AG10803 (cell line): ENCODE data around the gene TTC7B.

ENCODE experiments used
- DNase-seq: peaks from one replicate; pipeline ENCODE4 v3.0.0; 2010; ENCODE audit warnings: low read depth
- H3K4me3 ChIP-seq: 2 replicates; pipeline ENCODE4 v1.5.1; 2011; ENCODE audit warnings: mild to moderate bottlenecking, low read length, control low read depth
- CTCF ChIP-seq: conservative IDR thresholded peaks from 2 replicates; pipeline ENCODE4 v1.5.1; 2011; ENCODE audit warnings: mild to moderate bottlenecking, low read length, control low read depth, inconsistent platforms

TTC7B gene

GRCh38 chr14:90489306-90489705 lies 326.9 kb downstream of the TTC7B start:
- no peak overlapping the region for H3K4me3 ChIP-seq
- DNase-seq: no peak
- no peak for TF ChIP-seq CTCF

- no peak for DNase-seq
- no peak overlapping the region for H3K4me3 ChIP-seq
Measured at GRCh38 chr14:90488256-90488655, 328.0 kb downstream of the TTC7B start.

GRCh38 chr14:90487462-90487861 lies 328.8 kb downstream of the TTC7B start:
- TF ChIP-seq CTCF: no peak
- H3K4me3 ChIP-seq: no peak overlapping the region
- no peak for DNase-seq

More at GRCh38 chr14:90488256-90488655, 328.0 kb downstream of the TTC7B start:
- TF ChIP-seq CTCF: no peak

DNA sequence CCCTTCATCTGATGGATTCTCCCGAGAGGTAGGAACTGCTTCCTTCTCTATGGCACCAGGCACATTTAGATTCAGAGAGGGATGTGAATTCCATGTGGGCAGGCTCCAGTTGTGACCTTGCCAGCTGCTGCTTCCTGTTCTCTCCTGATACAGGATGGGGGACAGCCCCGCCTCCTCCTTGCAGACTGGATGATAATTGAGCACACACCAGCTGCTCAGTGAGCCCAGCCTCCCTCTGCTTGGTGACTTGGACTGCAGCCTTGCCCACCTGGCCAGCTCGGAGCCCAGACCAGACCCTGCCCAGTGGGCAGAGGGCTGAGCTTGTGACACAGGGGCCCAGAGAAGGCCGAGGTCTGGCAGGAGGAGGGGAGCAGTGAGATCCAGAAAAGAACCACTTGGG lies 329.2 kb downstream of the TTC7B start:
- no peak for TF ChIP-seq CTCF

DNA sequence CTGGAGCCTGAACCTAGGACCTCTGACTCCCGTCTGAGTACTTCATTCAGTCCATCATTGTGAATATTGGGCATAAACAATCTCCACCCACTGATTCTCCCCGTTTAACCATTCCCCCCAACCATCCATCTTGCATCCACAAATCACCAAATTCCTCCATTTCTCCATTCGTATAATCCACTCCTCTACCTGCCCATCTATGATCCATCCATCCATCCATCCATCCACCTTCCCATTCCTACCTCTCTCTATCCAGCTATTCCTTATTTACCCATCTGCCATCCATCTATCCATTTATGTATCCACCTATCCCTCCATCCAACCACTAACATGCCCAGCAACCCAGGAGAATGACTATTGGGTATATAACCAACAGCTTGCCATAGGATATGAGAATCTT lies 331.9 kb downstream of the TTC7B start:
- no peak for TF ChIP-seq CTCF
- H3K4me3 ChIP-seq: no peak overlapping the region
- no peak for DNase-seq

More for the DNA sequence above, 329.2 kb downstream of the TTC7B start:
- peak; percentile 5 for DNase-seq
- no peak overlapping the region for H3K4me3 ChIP-seq

GRCh38 chr14:90483571-90483974 lies 332.7 kb downstream of the TTC7B start:
- TF ChIP-seq CTCF: no peak
- no peak for DNase-seq
- H3K4me3 ChIP-seq: no peak overlapping the region

DNA sequence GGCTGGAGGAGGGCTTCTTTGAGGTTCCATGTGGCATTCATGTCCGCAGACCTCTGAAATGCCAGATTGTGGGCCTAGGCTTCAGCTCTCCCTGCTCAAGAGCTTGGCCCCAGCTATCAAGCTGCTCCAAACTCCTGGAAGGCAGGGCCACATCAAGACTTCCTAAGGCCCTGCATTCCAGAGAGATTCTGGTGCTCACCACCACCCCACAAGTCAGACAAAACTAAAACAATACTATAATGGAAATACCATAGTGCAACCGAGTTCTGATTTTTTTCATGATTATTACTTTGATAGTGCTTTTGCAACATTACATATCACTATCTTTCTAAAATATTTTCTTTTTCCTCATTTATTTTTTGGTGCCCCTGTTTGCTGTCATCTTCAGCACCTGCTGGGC lies 333.1 kb downstream of the TTC7B start:
- TF ChIP-seq CTCF: no peak
- H3K4me3 ChIP-seq: no peak overlapping the region
- no peak for DNase-seq
